SK-N-MC (cell line): ENCODE results near the gene DGKH.

ENCODE experiments used
- EZH2 ChIP-seq: fragments of 200-600 bp; sonication (generic); IDR thresholded peaks from one replicate; pipeline ENCODE4 v1.6.1; 2017; ENCODE audit warnings: antibody characterized with exemption
- POLR2AphosphoS5 ChIP-seq: IDR thresholded peaks from 2 replicates; pipeline ENCODE4 v1.6.1; 2012; ENCODE audit warnings: mild to moderate bottlenecking, low read depth, low read length, borderline replicate concordance

- TF ChIP-seq EZH2 (no peak), POLR2AphosphoS5 (no peak)
Measured at GRCh38 chr13:42275098-42275471, 226.6 kb downstream of the DGKH start.
